Subcutaneous adipose tissue (tissue), 4 donors: Measurements from ENCODE around the gene FGF12. TPM values are rescaled to one million over a fixed set of nuclear protein-coding genes. Genes with fewer than 3 reads are reported as not detected.

Experiments
- total RNA-seq, 4 donors: library from RNA; depleted of rRNA; stranded (reverse); fragments of >200 nt; gene quantifications; one replicate each; pipeline ENCODE4 v1.1.0, GENCODE V29; 2016
- TF ChIP-seq, protein P1 (sequence below): fragments of 450-650 bp; IDR thresholded peaks from one replicate; pipeline ENCODE4 v1.5.1; 2016; ENCODE audit warnings: low read depth, mild to moderate bottlenecking, control low read depth, antibody characterized with exemption, moderate library complexity

FGF12 gene
- total RNA-seq: 10 to 100 TPM in 1 of 4 donors, 1 to 10 TPM in 3; 1.1 to 12.1 (median 4.5) TPM

DNA sequence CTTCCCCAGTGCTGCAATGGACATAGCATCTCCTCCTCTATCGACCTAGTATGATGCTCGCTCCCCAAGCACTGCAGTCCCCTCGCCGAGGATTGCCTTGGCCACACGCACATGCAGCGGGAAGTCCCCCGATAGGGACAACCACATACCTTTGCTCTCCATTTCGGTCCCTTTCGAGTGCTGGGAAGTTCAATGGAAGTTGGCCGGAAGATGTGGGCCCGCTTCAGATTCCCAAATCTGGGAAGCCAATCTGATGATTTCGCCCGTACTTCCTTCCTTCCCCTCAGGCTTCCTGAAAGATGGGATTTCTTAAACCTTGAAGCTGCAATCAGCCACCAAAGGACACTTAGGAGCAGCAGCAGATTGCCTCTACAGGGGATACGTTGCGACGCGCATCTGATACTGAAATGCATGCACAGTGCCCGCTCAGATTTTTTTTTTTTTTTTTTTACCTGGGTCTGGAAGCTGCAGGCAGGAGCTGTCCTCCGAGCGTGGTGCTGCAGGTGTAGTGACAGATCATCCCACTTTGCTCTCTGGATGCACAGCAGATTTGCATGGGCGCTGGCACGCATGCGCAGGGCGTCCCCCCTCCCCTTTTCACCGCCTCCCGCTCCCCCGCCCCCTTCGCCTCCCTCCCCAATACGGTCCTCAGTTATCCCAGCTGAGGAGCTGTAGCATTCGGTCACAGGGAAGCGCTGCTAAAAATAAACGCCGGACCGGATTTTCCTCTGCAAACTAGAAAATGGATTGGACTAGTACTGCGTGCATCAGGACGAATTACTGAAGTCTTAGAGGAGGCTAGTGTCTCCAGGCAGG is at the start of gene FGF12:
Gene FGF12 (minus strand): TSS at position 510 of the 816 bp plus-strand sequence.
- TF ChIP-seq, protein P1, sequence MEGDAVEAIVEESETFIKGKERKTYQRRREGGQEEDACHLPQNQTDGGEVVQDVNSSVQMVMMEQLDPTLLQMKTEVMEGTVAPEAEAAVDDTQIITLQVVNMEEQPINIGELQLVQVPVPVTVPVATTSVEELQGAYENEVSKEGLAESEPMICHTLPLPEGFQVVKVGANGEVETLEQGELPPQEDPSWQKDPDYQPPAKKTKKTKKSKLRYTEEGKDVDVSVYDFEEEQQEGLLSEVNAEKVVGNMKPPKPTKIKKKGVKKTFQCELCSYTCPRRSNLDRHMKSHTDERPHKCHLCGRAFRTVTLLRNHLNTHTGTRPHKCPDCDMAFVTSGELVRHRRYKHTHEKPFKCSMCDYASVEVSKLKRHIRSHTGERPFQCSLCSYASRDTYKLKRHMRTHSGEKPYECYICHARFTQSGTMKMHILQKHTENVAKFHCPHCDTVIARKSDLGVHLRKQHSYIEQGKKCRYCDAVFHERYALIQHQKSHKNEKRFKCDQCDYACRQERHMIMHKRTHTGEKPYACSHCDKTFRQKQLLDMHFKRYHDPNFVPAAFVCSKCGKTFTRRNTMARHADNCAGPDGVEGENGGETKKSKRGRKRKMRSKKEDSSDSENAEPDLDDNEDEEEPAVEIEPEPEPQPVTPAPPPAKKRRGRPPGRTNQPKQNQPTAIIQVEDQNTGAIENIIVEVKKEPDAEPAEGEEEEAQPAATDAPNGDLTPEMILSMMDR: no peak

DNA sequence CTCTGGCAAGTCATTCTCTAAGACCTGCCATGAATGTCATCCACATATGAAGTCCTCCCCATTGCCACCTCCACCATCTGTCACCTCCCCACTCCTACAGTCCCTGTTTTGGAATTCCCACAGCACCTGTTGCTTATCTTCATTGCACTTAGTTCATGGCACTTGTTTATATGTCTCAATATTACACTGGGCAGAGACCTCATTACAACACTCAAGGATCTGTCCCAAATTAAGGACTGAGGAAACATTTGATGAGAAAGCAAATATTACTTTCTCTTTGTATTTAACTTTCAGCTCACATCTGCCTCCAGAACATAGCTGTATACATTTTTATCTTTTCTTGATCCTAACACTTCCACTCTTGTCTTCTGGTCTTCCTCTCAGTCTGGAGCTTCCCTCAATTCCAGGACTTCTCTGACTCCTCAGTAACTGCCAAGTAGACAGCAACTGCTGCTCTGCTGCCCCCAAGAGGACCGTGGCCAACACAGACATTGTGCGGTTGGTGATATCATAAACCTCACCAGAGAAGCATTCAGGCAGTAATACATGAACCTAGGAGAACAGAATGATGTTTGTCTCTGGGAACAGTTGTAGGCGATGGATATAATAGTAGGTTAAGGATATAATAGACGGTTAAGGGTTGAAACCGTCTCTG is 45.0 kb upstream of the FGF12 start:
- TF ChIP-seq, protein P1: no peak

DNA sequence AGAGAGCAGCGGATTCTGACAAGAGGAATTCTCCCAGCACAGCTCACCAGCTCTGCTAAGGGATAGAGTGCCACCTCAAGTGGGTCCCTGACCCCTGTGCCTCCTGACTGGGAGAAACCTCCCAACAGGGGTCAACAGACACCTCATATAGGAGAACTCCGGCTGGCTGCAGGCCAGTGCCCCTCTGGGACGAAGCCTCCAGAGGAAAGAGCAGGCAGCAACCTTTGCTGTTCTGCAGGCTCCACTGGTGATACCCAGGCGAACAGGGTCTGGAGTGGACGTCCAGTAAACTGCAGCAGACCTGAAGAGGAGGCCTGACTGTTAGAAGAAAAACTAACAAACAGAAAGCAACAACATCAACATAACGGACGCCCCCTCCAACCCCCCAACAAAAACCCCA is 31.3 kb upstream of the FGF12 start:
- TF ChIP-seq, protein P1: no peak

DNA sequence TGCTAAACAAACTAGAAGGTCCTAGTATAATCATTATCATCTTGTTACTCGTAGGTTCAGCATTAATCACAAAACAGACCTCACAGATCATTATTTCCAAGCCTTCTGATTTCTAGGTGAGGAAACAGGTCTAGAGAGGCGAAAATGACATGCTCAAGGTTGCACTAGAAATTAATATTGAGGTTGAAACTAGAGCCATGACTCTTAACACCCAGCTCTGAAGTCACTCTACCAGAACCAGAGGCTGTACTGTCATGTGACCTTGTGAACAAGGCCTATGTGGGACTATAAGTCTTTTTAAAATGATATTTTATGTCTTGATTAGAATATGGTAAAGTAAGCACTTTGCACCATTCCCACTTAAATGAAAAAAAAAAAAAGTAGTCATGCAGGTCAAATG is 23.8 kb upstream of the FGF12 start:
- TF ChIP-seq, protein P1: no peak

DNA sequence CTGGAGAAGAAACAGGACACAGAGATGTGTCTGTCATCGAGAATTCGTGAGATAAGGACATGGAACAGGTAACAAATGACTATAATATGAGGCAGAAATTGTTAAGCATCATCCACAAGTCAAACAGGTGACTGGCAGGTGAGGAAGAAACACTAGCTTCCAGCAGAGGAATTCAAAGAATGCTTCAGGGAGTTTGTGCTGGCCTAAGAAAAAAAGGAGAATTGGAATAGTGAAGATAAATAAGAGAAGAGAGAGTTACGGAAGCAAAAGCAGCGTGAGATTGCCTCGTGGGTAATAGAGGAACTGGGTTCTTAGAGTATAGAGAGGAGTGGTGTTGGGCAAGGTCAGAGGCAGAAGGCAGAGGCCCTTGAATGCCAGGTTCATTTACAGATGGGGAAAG is 22.9 kb upstream of the FGF12 start:
- TF ChIP-seq, protein P1: no peak

DNA sequence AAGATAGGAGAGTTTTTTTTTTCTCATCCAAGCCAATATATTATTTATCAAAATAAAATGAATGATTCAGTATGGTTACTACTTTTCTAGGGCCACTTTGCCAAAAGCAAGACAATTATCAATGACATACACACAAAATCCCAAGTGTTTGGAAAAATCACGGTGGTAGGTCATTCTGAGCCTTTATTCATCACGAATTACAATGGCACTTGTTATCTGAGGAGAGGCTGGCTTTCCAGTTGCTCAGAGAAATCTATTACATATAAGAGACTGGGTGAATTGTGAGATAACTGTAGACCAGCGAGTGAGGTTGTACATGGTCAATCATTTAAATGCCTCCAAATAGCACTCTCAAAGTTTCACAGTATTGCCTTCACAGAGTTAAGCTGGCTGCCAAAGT is 20.4 kb upstream of the FGF12 start:
- TF ChIP-seq, protein P1: no peak

DNA sequence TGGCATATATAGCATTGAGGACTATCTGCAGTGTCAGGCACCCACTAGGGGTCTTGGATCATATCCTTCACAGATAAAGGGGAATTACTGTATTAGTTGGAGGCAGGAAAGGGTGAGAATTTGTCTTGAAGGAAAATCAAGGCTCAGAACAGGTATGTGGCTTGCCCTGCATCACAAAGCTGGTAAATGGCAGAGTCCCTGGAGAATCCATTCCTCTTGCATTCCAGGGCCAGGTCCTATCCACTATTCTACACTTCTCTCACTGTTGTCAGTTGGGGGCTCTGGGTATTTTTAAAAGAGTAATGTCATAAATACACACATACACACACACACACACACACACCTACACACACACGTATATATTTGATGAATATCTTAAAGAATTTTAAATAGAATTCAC is 19.8 kb upstream of the FGF12 start:
- TF ChIP-seq, protein P1: no peak
